ENCODE measurements around the gene MAGI2. TPM values are rescaled to one million over a fixed set of nuclear protein-coding genes. Genes with fewer than 3 reads are reported as not detected.

MAGI2 gene
- total and polyA plus RNA-seq, 2 donors from 2014 or later, result 4.4 to 9.0 TPM

DNA sequence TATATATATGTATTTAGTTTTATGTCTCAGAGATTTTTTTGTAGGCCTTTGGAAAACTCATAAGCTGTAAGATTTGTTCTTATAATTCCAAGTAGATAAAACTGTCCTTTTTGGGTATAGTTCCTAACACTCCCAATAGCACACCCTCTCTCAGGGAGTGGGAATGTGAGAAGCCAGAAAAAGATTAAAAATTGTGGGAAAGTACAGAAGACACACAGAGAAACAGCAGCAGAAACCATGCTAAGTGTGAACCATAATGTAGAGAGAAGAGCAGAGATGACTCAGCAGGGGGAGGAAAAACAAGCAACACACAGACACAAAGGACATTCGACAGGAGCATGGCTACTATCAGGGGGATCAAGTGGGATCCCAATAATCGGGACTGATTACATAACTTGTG, 401.6 kb downstream of the MAGI2 start:
- DNase-seq (no peak), FAIRE-seq (no peak)
- TF ChIP-seq, protein P1, sequence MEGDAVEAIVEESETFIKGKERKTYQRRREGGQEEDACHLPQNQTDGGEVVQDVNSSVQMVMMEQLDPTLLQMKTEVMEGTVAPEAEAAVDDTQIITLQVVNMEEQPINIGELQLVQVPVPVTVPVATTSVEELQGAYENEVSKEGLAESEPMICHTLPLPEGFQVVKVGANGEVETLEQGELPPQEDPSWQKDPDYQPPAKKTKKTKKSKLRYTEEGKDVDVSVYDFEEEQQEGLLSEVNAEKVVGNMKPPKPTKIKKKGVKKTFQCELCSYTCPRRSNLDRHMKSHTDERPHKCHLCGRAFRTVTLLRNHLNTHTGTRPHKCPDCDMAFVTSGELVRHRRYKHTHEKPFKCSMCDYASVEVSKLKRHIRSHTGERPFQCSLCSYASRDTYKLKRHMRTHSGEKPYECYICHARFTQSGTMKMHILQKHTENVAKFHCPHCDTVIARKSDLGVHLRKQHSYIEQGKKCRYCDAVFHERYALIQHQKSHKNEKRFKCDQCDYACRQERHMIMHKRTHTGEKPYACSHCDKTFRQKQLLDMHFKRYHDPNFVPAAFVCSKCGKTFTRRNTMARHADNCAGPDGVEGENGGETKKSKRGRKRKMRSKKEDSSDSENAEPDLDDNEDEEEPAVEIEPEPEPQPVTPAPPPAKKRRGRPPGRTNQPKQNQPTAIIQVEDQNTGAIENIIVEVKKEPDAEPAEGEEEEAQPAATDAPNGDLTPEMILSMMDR (IDR thresholded peaks at IDR 0.05; ENCODE audit: borderline replicate concordance, extremely low read depth, insufficient read depth), result no peak
- Histone ChIP-seq H3K27me3 (ENCODE audit: control insufficient read depth, insufficient read depth, low read length) (no peaks in the 10 kb centered on the region), H3K4me1 (ENCODE audit: control insufficient read depth in 2 of 3, insufficient read depth in 2 of 3, low read depth in 1 of 3, low read length in 3 of 3) (peaks cover 0 to 7% (median 0%) of the 10 kb centered on the region in 3 donors), H3K36me3 (ENCODE audit: control insufficient read depth in 2 of 3, insufficient read depth in 3 of 3, low read length in 3 of 3) (no peaks in the 10 kb centered on the region), H3K9me3 (ENCODE audit: control insufficient read depth in 2 of 3, insufficient read depth in 1 of 3, low read length in 3 of 3) (no peaks in the 10 kb centered on the region), H3K27ac (ENCODE audit: low read depth in 2 of 2, low read length in 2 of 2) (no peak overlapping the region), H3K4me3 (ENCODE audit: low read length in 3 of 3) (no peak overlapping the region), H3K9ac (ENCODE audit: low read length in 3 of 3) (no peak overlapping the region)
- intact Hi-C loops (cut with DNase I), result no loop called here

DNA sequence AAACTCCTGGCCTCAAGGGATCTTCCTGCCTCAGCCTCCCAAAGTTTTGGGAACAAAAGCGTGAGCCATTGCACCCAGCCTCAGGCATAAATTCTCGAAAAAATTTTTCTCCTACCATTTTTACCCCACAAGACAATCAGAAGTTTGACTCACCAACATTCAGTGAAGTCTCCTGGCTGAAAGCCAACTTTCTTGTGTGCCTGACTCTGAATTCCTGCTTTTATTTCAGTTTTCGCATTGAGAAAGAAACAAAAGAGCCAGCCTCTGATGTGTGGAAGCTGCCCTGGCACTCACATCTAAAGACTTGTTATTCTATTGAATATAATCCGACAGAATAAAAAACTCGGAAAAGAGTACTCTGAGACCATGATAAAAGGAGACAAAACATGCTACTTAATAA, 402.9 kb downstream of the MAGI2 start:
- Histone ChIP-seq H3K27me3 (ENCODE audit: control insufficient read depth, insufficient read depth, low read length) (no peaks in the 10 kb centered on the region), H3K4me3 (ENCODE audit: low read length in 3 of 3) (no peak overlapping the region), H3K9ac (ENCODE audit: low read length in 3 of 3) (no peak overlapping the region), H3K4me1 (ENCODE audit: control insufficient read depth in 2 of 3, insufficient read depth in 2 of 3, low read depth in 1 of 3, low read length in 3 of 3) (no peaks in the 10 kb centered on the region), H3K27ac (ENCODE audit: low read depth in 2 of 2, low read length in 2 of 2) (no peak overlapping the region), H3K36me3 (ENCODE audit: control insufficient read depth in 2 of 3, insufficient read depth in 3 of 3, low read length in 3 of 3) (no peaks in the 10 kb centered on the region), H3K9me3 (ENCODE audit: control insufficient read depth in 2 of 3, insufficient read depth in 1 of 3, low read length in 3 of 3) (no peaks in the 10 kb centered on the region)
- no peak for FAIRE-seq
- TF ChIP-seq, protein P1 (IDR thresholded peaks at IDR 0.05; ENCODE audit: borderline replicate concordance, extremely low read depth, insufficient read depth), result no peak
- intact Hi-C loops (cut with DNase I), result no loop called here
- DNase-seq, result peak in 1 of 5 donors; percentile 34

DNA sequence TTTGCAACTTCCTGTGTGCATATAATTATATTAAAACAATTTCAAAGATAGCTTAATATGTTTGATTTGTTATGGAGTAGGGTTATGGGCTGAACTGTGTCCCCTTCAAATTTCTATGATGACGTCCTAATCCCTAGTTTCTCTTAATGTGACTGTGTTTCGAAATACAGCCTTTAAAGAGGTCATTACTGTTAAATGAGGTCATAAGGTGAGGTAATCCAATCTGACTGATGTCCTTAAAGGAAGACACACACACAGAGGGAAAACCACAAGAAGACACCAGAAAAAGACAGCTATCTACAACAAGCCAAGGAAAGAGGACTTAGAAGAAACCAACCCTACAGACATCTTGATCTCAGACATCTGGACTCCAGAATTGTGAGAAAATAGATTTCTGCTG, 407.4 kb downstream of the MAGI2 start:
- FAIRE-seq (no peak), DNase-seq (no peak)
- TF ChIP-seq, protein P1 (IDR thresholded peaks at IDR 0.05; ENCODE audit: borderline replicate concordance, extremely low read depth, insufficient read depth), result no peak
- Histone ChIP-seq H3K27me3 (ENCODE audit: control insufficient read depth, insufficient read depth, low read length) (no peaks in the 10 kb centered on the region), H3K27ac (ENCODE audit: low read depth in 2 of 2, low read length in 2 of 2) (no peak overlapping the region), H3K9me3 (ENCODE audit: control insufficient read depth in 2 of 3, insufficient read depth in 1 of 3, low read length in 3 of 3) (no peaks in the 10 kb centered on the region), H3K4me3 (ENCODE audit: low read length in 3 of 3) (no peak overlapping the region), H3K4me1 (ENCODE audit: control insufficient read depth in 2 of 3, insufficient read depth in 2 of 3, low read depth in 1 of 3, low read length in 3 of 3) (no peaks in the 10 kb centered on the region), H3K9ac (ENCODE audit: low read length in 3 of 3) (no peak overlapping the region), H3K36me3 (ENCODE audit: control insufficient read depth in 2 of 3, insufficient read depth in 3 of 3, low read length in 3 of 3) (no peaks in the 10 kb centered on the region)
- intact Hi-C loops (cut with DNase I), result no loop called here

DNA sequence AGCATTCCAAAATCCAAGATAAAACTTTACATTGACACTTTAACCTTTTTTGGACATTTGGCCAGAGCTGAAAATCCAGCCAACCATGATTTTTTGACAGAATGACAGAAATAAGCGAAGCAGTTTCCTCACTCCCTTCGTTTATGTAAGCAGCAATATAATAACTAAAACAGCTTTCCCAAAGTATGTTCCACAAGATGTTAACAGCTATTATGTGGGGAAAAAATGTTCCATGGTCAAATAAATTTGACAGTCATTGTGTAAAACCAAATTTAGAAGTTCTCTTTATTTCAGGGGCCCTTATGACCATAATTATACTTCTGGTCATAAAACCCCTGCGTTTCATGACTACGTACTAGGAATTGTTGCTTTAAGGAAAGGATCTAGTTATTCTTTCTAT, 416.5 kb downstream of the MAGI2 start:
- FAIRE-seq (no peak), DNase-seq (no peak)
- Histone ChIP-seq H3K4me3 (ENCODE audit: low read length in 3 of 3) (no peak overlapping the region), H3K9ac (ENCODE audit: low read length in 3 of 3) (no peak overlapping the region), H3K27ac (ENCODE audit: low read depth in 2 of 2, low read length in 2 of 2) (no peak overlapping the region), H3K9me3 (ENCODE audit: control insufficient read depth in 2 of 3, insufficient read depth in 1 of 3, low read length in 3 of 3) (no peaks in the 10 kb centered on the region), H3K27me3 (ENCODE audit: control insufficient read depth, insufficient read depth, low read length) (no peaks in the 10 kb centered on the region), H3K4me1 (ENCODE audit: control insufficient read depth in 2 of 3, insufficient read depth in 2 of 3, low read depth in 1 of 3, low read length in 3 of 3) (no peaks in the 10 kb centered on the region), H3K36me3 (ENCODE audit: control insufficient read depth in 2 of 3, insufficient read depth in 3 of 3, low read length in 3 of 3) (no peaks in the 10 kb centered on the region)
- intact Hi-C loops (cut with DNase I), result no loop called here
- TF ChIP-seq, protein P1 (IDR thresholded peaks at IDR 0.05; ENCODE audit: borderline replicate concordance, extremely low read depth, insufficient read depth), result no peak
